Measurements from ENCODE around the gene SIRPD.
"Not testable (repeated sequence)": the region's sequence is repeated elsewhere in the genome, so short reads cannot be mapped to it uniquely, and the experiment has no call there.

The SIRPD gene

GRCh38 chr20:1557605-1558004 is at the start of gene SIRPD:
SIRPD (minus strand) TSS chr20:1557705; CDS start chr20:1557653, 52 bp downstream.
- DNase-seq (ENCODE audit: low spot score): no peak

GRCh38 chr20:1600736-1601135 is 43.2 kb upstream of the SIRPD start:
- DNase-seq (ENCODE audit: low spot score): no peak

GRCh38 chr20:1595333-1595732 is 37.8 kb upstream of the SIRPD start:
- DNase-seq (ENCODE audit: low spot score): no peak

- no peak for DNase-seq (ENCODE audit: low spot score)
Observed at GRCh38 chr20:1588533-1589460, 31.3 kb upstream of the SIRPD start.

GRCh38 chr20:1587781-1588532 is 30.5 kb upstream of the SIRPD start:
- no peak for DNase-seq (ENCODE audit: low spot score)

- peak; percentile 0 for DNase-seq (ENCODE audit: low spot score)
Observed at GRCh38 chr20:1579488-1579887, 22.0 kb upstream of the SIRPD start.

- DNase-seq (ENCODE audit: low spot score): peak; percentile 0
Observed at GRCh38 chr20:1577906-1578305, 20.4 kb upstream of the SIRPD start.

GRCh38 chr20:1577313-1577712 is 19.8 kb upstream of the SIRPD start:
- DNase-seq (ENCODE audit: low spot score): peak; percentile 0

- no peak for DNase-seq (ENCODE audit: low spot score)
Observed at GRCh38 chr20:1576641-1577040, 19.1 kb upstream of the SIRPD start.

GRCh38 chr20:1576003-1576402 is 18.5 kb upstream of the SIRPD start:
- not testable (repeated sequence) for DNase-seq (ENCODE audit: low spot score)

- DNase-seq (ENCODE audit: low spot score): peak; percentile 1
Observed at GRCh38 chr20:1571583-1571982, 14.1 kb upstream of the SIRPD start.

GRCh38 chr20:1569415-1569881 is 11.9 kb upstream of the SIRPD start:
- DNase-seq (ENCODE audit: low spot score): peak; percentile 11

GRCh38 chr20:1568163-1568490 is 10.6 kb upstream of the SIRPD start:
- DNase-seq (ENCODE audit: low spot score): no peak

GRCh38 chr20:1567392-1568162 is 10.1 kb upstream of the SIRPD start:
- peak; percentile 69 for DNase-seq (ENCODE audit: low spot score)

- peak; percentile 12 for DNase-seq (ENCODE audit: low spot score)
Observed at GRCh38 chr20:1566701-1567100, 9.2 kb upstream of the SIRPD start.

GRCh38 chr20:1565461-1565860 is 8.0 kb upstream of the SIRPD start:
- no peak for DNase-seq (ENCODE audit: low spot score)

GRCh38 chr20:1563598-1563997 is 6.1 kb upstream of the SIRPD start:
- no peak for DNase-seq (ENCODE audit: low spot score)

- DNase-seq (ENCODE audit: low spot score): no peak
Observed at GRCh38 chr20:1562622-1563021, 5.1 kb upstream of the SIRPD start.

- DNase-seq (ENCODE audit: low spot score): no peak
Observed at GRCh38 chr20:1561350-1561749, 3.8 kb upstream of the SIRPD start.

- no peak for DNase-seq (ENCODE audit: low spot score)
Observed at GRCh38 chr20:1555952-1556351, 1.6 kb downstream of the SIRPD start.

GRCh38 chr20:1539816-1540419 is 17.6 kb downstream of the SIRPD start:
- DNase-seq (ENCODE audit: low spot score): no peak

GRCh38 chr20:1538655-1539054 is 18.9 kb downstream of the SIRPD start:
- no peak for DNase-seq (ENCODE audit: low spot score)
